Astrocyte (in vitro differentiated cells and primary cell): Measurements from ENCODE around the gene NEU1. TPM values are rescaled to one million over a fixed set of nuclear protein-coding genes. Genes with fewer than 3 reads are reported as not detected.
A peak's percentile ranks its signal among the peaks of the same experiment; 100 is the strongest.

Source experiments
- DNase-seq: peaks from one replicate; pipeline ENCODE4 v3.0.0-alpha.2; 2010; ENCODE audit warnings: low read depth
- FAIRE-seq: peaks from 2 replicates; lab custom pipeline; 2011; peaks lifted over from hg19 to GRCh38; lab: Jason Lieb, UNC
- H2AFZ ChIP-seq: 2 replicates; pipeline ENCODE4 v1.6.0; 2012; ENCODE audit warnings: low read depth, low read length, inconsistent platforms
- H3K27ac ChIP-seq: 2 replicates; pipeline ENCODE4 v1.5.1; 2011; ENCODE audit warnings: low read depth, low read length, inconsistent platforms
- H3K27me3 ChIP-seq: 2 replicates; pipeline ENCODE4 v1.6.0; 2011; ENCODE audit warnings: low read length, inconsistent platforms; ENCODE audit not compliant: insufficient read depth
- H3K36me3 ChIP-seq: 2 replicates; pipeline ENCODE4 v1.5.1; 2011; ENCODE audit warnings: low read length, inconsistent platforms; ENCODE audit not compliant: insufficient read depth
- H3K4me1 ChIP-seq: 2 replicates; pipeline ENCODE4 v1.5.1; 2011; ENCODE audit warnings: low read length, inconsistent platforms; ENCODE audit not compliant: insufficient read depth
- H3K4me2 ChIP-seq: 2 replicates; pipeline ENCODE4 v1.6.0; 2012; ENCODE audit warnings: low read length, inconsistent platforms
- H3K4me3 ChIP-seq: 2 replicates; pipeline ENCODE4 v1.5.1; 2011; ENCODE audit warnings: low read depth, mild to moderate bottlenecking, low read length, inconsistent platforms; ENCODE audit not compliant: insufficient read depth
- H3K79me2 ChIP-seq: 2 replicates; pipeline ENCODE4 v1.6.0; 2012; ENCODE audit warnings: mild to moderate bottlenecking, low read length, inconsistent platforms; ENCODE audit not compliant: insufficient read depth
- H3K9ac ChIP-seq: 2 replicates; pipeline ENCODE4 v1.6.0; 2012; ENCODE audit warnings: mild to moderate bottlenecking, low read length, inconsistent platforms
- H3K9me3 ChIP-seq: 2 replicates; pipeline ENCODE4 v1.5.1; 2012; ENCODE audit warnings: low read depth, mild to moderate bottlenecking, low read length, inconsistent platforms; ENCODE audit not compliant: insufficient read depth
- H4K20me1 ChIP-seq: 2 replicates; pipeline ENCODE4 v1.6.0; 2012; ENCODE audit warnings: low read length, inconsistent platforms; ENCODE audit not compliant: insufficient read depth
- H3K27ac Mint-ChIP-seq: one replicate; pipeline ENCODE4 v1.8.0; 2021; ENCODE audit warnings: mild to moderate bottlenecking, mixed read lengths; ENCODE audit not compliant: unreplicated experiment
- H3K27me3 Mint-ChIP-seq: one replicate; pipeline ENCODE4 v1.8.0; 2021; ENCODE audit warnings: low read depth, mixed read lengths; ENCODE audit not compliant: unreplicated experiment
- H3K36me3 Mint-ChIP-seq: one replicate; pipeline ENCODE4 v1.8.0; 2021; ENCODE audit warnings: low read depth, mixed read lengths; ENCODE audit not compliant: unreplicated experiment
- H3K4me1 Mint-ChIP-seq: one replicate; pipeline ENCODE4 v1.8.0; 2021; ENCODE audit warnings: low read depth, mixed read lengths; ENCODE audit not compliant: unreplicated experiment
- H3K4me3 Mint-ChIP-seq: one replicate; pipeline ENCODE4 v1.8.0; 2021; ENCODE audit warnings: mild to moderate bottlenecking, moderate library complexity, mixed read lengths; ENCODE audit not compliant: unreplicated experiment
- H3K9me3 Mint-ChIP-seq: one replicate; pipeline ENCODE4 v1.8.0; 2021; ENCODE audit warnings: mild to moderate bottlenecking, mixed read lengths; ENCODE audit not compliant: unreplicated experiment
- EZH2 ChIP-seq: IDR thresholded peaks from 2 replicates; pipeline ENCODE4 v1.6.1; 2012; ENCODE audit warnings: mild to moderate bottlenecking, low read length, inconsistent platforms; ENCODE audit not compliant: insufficient read depth
- total RNA-seq: library from RNA; stranded (reverse); gene quantifications from 2 replicates; pipeline ENCODE4 v1.2.1, GENCODE V29; 2021
- TF ChIP-seq, protein P1 (sequence below): IDR thresholded peaks from 2 replicates; pipeline ENCODE4 v1.5.1; 2011; ENCODE audit warnings: low read depth, mild to moderate bottlenecking, inconsistent platforms, low read length, moderate library complexity; ENCODE audit not compliant: insufficient read depth

The NEU1 gene
- total RNA-seq, 1 donor from 2014 or later = 47.3 TPM

DNA sequence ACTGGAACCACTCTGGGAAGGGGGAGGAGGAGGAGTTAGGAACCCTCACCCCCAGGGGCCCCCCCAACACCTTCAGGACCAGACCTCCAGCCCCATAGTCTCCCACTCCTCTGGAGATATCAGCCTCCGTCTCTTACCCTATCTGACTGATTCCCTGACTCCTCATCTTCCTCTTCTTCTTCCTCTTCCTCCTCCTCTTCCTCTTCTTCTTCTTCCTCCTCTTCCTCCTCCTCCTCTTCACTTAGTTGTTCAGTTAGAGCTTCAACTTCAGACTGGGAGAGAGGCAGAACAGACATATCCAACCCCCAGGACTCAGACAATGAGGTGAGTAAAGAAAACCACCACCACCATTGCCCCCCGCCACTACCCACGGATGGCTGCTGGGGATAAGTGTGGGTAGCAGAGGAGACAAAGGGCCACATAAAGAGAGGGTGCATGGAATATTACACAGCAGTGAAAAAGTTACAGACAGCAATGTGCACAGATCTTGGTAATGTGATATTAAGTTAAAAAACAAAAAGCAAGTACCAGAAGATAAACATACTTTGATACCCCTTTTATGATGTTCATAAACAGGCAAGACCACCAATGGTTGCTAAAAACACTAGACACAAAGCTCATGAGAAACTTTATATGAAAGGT is 26.8 kb upstream of the NEU1 start:
- Mint-ChIP-seq H3K9me3 (no peaks in the 10 kb centered on the region), H3K4me1 (peaks cover 2% of the 10 kb centered on the region), H3K27ac (no peak overlapping the region), H3K36me3 (peaks cover 26% of the 10 kb centered on the region), H3K4me3 (no peak overlapping the region), H3K27me3 (no peaks in the 10 kb centered on the region)
- Histone ChIP-seq H3K4me2 (no peak overlapping the region), H3K4me1 (no peaks in the 10 kb centered on the region), H2AFZ (no peak overlapping the region), H3K9ac (no peak overlapping the region), H3K36me3 (peaks cover 16% of the 10 kb centered on the region), H4K20me1 (no peaks in the 10 kb centered on the region), H3K9me3 (no peaks in the 10 kb centered on the region), H3K27ac (no peak overlapping the region), H3K4me3 (no peak overlapping the region), H3K27me3 (no peaks in the 10 kb centered on the region), H3K79me2 (no peaks in the 10 kb centered on the region)
- no peak for TF ChIP-seq EZH2
- TF ChIP-seq, protein P1, sequence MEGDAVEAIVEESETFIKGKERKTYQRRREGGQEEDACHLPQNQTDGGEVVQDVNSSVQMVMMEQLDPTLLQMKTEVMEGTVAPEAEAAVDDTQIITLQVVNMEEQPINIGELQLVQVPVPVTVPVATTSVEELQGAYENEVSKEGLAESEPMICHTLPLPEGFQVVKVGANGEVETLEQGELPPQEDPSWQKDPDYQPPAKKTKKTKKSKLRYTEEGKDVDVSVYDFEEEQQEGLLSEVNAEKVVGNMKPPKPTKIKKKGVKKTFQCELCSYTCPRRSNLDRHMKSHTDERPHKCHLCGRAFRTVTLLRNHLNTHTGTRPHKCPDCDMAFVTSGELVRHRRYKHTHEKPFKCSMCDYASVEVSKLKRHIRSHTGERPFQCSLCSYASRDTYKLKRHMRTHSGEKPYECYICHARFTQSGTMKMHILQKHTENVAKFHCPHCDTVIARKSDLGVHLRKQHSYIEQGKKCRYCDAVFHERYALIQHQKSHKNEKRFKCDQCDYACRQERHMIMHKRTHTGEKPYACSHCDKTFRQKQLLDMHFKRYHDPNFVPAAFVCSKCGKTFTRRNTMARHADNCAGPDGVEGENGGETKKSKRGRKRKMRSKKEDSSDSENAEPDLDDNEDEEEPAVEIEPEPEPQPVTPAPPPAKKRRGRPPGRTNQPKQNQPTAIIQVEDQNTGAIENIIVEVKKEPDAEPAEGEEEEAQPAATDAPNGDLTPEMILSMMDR = no peak
- no peak for FAIRE-seq
- no peak for DNase-seq

DNA sequence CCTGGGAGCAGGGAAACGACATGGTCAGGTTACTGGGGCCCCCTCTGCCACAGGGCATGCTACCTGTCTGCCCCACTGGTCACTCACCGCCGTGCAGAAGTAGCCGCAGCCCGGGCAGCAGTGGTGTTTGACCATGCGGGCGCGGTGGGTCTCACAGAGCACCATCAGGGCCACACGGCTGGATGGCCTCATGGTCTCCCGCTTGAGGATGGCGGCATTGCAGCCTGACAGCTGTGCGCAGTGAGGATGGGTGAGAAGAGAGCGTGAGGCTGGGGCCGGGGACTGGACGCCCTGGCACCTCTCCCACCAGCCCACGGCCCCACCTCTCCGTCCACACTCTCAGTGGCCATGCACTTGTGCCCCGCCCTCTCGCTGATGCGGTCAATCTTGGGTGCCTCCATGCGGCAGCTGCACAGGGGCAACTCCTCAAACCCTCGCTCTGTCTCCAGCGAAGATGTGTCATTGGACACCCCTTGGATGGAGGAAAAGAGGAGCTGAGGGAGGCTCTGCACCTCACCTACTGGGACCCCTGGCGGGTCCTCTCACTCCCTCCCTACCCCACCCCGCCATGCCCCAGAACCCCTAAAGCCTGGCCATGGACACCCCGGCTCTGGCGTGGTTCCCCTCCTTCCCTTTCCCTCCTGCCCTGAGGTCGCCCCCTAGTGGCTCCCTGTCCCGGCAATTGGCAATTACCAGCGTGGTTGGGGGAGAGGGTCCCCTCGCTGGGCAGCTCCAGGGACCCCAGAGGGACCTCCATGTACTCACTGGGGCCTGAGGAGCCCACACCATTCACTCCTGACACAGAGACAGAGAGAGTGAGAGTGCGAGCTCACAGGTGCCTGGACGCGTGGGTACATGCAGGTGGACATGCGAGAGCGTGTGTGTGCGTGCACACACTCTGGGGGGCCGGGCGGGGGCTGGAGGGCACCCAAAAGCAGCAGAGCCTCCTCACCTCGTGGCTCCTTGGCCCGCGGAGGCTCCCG is 25.9 kb upstream of the NEU1 start:
- no peak for FAIRE-seq
- Mint-ChIP-seq H3K9me3 (no peaks in the 10 kb centered on the region), H3K4me1 (peaks cover 2% of the 10 kb centered on the region), H3K36me3 (peaks cover 30% of the 10 kb centered on the region), H3K4me3 (no peak overlapping the region), H3K27me3 (no peaks in the 10 kb centered on the region), H3K27ac (no peak overlapping the region)
- H3K9ac ChIP-seq = no peak overlapping the region
- no peak overlapping the region for H3K4me3 ChIP-seq
- H4K20me1 ChIP-seq = no peaks in the 10 kb centered on the region
- no peaks in the 10 kb centered on the region for H3K79me2 ChIP-seq
- H3K4me2 ChIP-seq = no peak overlapping the region
- no peak for DNase-seq
- H3K27me3 ChIP-seq = no peaks in the 10 kb centered on the region
- peaks cover 18% of the 10 kb centered on the region for H3K36me3 ChIP-seq
- no peaks in the 10 kb centered on the region for H3K9me3 ChIP-seq
- no peaks in the 10 kb centered on the region for H3K4me1 ChIP-seq
- no peak for TF ChIP-seq EZH2
- TF ChIP-seq, protein P1 = peak; percentile 45
- H3K27ac ChIP-seq = no peak overlapping the region
- no peak overlapping the region for H2AFZ ChIP-seq
